ENCODE data around the gene PRR30.
"Not testable (repeated sequence)": the region's sequence is repeated elsewhere in the genome, so short reads cannot be mapped to it uniquely, and the experiment has no call there.

The PRR30 gene

DNA sequence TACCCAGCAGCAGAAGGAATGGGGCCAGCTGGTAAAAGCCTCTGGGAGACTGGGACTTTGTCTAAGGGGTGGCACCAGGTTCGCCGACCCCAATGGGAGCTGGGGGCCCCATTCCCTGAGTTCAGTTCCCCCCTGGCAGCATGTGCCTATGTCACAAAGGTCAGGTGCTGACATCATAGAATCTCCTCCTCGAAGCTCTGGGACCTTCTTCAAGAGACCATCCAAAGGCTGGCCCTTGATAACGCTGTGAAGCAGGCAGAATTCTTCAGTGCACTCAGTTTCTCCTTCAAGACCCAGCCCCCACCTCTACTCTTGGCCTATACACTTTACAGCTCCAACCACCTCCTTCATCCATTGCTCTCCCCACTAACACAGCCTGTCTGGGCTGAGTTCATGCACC, at the start of gene PRR30:
Gene PRR30, minus strand, starts transcription at position 101 of the 400 bp plus-strand sequence. CDS start 1,081 bp downstream, outside the sequence.
- no peak for DNase-seq (ENCODE audit: low spot score)

GRCh38 chr2:27186613-27187345, 47.6 kb upstream of the PRR30 start:
- DNase-seq (ENCODE audit: low spot score): no peak

GRCh38 chr2:27185331-27186026, 46.3 kb upstream of the PRR30 start:
- no peak for DNase-seq (ENCODE audit: low spot score)

DNA sequence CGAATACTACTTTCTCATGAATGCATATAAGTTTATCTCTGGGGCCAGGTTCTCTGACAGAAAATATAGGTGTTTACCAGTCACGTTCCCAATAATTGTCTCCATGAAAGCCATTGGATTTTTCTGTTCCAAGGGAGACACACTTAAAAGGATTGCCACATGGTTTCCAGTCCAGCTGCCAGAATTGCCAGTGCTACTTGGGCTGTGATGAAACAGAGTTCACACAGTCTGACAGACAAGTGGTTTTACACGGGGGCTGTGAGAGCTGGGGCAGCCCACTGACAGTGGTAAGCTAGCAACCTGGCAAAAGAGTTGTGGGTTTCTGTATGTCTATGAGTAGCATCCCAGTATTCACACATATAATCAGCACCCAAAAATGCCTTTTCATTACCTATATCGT, 44.9 kb upstream of the PRR30 start:
- no peak for DNase-seq (ENCODE audit: low spot score)

- no peak for DNase-seq (ENCODE audit: low spot score)
Measured at GRCh38 chr2:27182346-27182745, 43.1 kb upstream of the PRR30 start.

GRCh38 chr2:27179344-27180000, 40.3 kb upstream of the PRR30 start:
- no peak for DNase-seq (ENCODE audit: low spot score)

DNA sequence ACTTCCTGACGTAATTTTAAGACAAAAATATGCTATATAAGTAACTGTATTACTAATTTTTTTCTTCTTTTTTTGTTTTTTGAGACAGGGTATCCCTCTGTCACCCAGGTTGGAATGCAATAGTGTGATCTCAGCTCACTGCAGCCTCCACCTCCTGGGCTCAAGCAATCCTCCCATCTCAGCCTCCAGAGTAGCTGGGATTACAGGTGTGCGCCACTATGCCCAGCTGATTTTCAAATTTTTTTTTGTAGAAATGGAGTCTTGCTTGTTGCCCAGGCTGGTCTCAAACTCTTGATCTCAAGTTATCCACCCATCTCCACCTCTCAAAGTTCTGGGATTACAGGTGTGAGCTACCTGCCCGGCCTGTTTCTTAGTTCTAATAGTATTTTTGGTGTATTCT, 39.3 kb upstream of the PRR30 start:
- no peak for DNase-seq (ENCODE audit: low spot score)

- no peak for DNase-seq (ENCODE audit: low spot score)
Measured at GRCh38 chr2:27177441-27178351, 38.5 kb upstream of the PRR30 start.

GRCh38 chr2:27175781-27176180, 36.6 kb upstream of the PRR30 start:
- not testable (repeated sequence) for DNase-seq (ENCODE audit: low spot score)

GRCh38 chr2:27175330-27175729, 36.1 kb upstream of the PRR30 start:
- DNase-seq (ENCODE audit: low spot score): no peak

DNA sequence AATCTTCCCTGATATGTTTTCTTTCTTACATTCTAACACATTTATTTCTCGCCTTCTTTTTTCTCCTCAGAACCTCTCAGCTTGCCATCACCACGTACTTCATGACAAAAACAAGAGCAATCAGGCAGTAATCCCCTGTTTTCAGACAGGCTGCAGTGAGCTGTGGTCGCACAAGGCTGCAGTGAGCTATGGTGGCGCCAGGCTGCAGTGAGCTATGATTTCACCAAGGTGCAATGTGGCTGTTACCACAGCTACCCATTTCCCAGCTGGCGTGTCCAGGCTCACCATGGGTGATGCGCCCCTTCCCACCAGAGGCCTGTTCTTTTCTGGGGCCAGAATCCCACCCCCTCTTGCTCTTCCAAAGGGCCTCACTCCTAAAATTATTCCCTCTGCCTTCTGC, 35.4 kb upstream of the PRR30 start:
- DNase-seq (ENCODE audit: low spot score): no peak

DNA sequence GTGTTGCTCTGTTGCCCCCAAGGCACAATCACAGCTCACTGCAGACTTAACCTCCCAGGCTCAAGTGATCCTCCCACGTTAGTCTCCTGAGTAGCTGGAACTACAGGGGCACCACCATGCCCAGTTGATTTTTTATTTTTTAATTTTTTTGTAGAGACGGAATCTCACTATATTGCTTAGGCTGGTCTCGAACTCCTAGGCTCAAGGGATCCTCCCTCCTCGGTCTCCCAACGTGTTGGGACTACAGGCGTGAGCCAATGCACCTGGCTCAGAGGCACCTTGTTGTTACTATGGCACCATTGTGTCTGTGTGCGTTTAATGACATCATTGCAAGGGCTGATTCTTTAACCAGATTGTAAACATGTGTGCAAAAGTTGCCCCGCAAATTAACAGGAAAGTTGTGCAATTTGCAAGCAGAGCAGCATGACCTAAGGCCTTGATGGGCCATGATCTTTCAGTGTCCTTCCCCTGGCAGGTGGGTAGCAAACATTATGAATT, 32.2 kb upstream of the PRR30 start:
- DNase-seq (ENCODE audit: low spot score): no peak

DNA sequence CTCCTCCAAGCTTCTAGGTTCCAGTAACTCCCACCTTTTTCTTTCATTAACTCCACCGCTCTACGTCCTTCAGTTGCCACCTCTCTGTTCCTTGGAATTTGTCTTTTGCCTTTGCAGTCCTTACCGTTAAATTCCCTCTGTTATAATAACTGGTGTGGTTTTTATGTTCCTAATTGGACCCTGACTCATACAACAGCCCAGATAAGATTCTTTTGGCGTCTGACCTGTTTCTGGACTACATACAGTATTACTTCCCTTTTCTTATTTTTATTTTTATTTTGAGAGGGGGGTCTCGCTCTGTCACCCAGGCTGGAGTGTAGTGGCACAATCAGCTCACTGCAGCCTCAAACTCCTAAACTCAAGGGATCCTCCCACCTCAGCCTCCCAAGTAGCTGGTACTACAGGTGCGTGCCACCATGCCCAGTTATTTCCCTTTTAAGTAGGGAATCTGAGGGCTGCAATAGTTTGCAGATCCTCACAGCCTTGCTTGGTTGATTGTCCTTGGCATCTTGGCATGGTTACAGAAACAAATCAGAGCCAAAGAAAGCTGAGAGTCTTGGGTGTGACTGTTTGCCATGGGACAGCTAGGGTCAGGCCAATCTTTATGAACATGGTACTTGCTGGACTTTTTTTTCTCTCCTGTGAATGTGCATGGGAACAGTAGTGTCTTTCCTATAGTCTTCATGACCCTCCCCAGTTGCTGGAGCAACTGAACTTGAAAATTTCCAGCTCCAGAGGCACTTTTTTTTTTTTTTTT, 31.5 kb upstream of the PRR30 start:
- no peak for DNase-seq (ENCODE audit: low spot score)

- DNase-seq (ENCODE audit: low spot score): no peak
Measured at GRCh38 chr2:27164960-27165763, 26.0 kb upstream of the PRR30 start.

DNA sequence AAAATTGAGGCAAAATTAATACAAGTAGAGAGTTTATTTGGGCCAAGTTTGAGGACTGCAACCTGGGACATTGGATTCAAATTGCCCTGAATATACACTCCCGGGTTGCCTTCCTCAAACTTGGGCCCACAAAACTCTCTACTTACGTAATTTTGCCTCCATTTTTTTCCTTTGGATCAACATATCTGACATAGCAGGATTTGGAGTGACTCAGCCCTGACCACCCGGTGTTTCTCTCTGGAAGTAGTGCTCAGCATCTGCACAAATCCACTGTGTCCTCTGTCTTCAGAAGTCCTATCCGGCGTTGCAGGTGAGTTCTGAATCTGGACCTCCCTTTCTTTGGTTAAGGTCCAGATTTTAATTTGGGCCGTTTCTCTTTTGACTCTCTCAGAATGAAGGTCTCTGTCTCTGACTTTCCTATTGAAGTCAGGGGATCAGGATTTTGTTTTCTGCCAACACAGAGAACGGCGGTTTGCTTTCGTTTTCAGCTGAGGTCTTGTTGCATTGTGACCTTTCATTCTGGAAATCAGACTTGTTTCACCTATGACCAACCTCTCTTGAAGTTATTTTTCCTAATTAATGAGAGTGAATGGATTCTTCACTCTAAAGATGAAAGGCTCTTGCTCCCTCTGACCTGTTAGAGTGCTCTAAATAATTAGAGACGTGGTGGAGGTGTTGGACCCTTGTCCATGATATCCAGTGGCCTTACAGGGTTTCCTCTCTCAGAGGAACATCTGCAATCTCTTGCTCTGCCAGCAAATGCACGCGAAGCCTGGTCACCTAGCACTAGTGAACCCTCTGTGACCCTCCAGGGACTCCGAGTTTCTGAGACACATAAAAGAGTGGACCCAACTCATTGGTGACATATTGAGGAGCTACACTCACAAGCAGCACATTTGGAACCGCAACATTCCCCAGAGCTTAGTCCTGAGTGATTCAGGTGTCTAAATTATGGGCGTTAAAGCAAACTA, 23.2 kb upstream of the PRR30 start:
- no peak for DNase-seq (ENCODE audit: low spot score)

GRCh38 chr2:27160191-27160590, 21.0 kb upstream of the PRR30 start:
- no peak for DNase-seq (ENCODE audit: low spot score)

DNA sequence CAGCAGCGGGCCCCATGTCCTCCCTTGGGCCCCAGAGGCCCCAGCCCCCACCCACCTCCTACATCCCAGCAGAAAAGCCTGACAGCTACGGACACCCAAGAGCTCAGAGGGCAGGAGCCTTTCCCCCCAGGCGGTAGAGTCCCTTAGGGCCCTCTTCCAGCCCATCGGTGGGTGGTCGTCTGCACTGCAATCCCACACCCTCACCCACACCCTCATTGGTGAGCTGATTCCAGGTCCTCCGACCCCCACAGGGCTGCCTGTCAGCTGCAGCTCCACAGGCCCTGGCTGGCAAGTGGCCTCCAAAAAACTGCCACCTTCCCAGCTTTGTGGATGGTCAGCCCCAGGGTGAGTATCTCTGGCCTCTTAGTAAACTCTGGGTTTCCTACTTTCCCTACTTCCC, 20.1 kb upstream of the PRR30 start:
- DNase-seq (ENCODE audit: low spot score): no peak

DNA sequence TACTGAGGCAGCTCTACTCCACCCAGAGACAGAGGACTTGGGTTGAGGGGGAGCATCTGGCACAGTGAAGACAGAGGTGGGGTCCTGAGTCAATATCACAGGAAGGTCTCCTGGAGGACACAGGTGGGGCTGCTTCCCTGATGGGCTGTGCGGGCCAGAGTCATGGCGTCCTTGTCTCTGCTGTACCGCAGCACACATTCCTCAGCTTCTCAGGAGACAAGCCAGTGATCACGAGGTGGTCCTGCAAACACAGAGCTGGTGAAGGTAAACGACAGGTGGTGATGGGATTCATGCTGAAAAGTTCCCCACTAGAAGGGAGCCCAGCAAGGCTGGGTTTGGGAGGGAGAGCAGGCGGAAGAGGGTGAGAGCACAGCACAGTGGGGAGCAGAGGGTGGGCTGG, 19.3 kb upstream of the PRR30 start:
- DNase-seq (ENCODE audit: low spot score): no peak

DNA sequence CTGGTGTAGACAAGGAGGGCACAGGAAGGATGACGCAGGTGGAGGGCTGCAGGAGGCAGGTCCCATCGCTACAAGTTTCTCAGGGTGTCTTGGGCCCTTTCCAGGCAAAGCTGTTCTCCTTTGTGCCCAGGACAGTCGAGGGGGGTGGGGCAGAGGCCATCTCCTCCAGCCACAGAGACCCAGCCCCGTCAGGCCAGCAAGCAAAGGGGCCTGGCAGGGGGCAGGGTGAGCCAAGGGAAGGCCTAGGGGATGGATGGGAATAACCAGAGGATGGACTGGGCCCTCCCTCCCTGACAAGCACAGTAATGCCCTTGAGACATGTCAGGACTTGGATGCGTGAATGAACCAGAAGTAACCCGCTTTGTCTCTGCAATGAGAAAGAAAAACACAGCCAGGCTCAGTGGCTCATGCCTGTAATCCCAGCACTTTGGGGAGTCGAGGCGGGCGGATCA, 15.9 kb upstream of the PRR30 start:
- DNase-seq (ENCODE audit: low spot score): no peak

All from CD4-positive, alpha-beta T cell treated with Interleukin-15 for 4 hours (primary cell).